WTC11 (cell line): ENCODE data around the gene INPP4B. TPM values are rescaled to one million over a fixed set of nuclear protein-coding genes. Genes with fewer than 3 reads are reported as not detected.

Experiments
- ATAC-seq: fragments of 200-7000 bp; cut with Tn5 transposase; 2 replicates; pipeline ENCODE4 v1.10.0; 2021; ENCODE audit warnings: mild to moderate bottlenecking, moderate library complexity
- CTCF ChIA-PET: fragments of 300-600 bp; sonication (Branson Sonifier 250); formaldehyde crosslinking; loops from one replicate; lab custom pipeline; 2021; ENCODE audit warnings: antibody characterized with exemption; lab: Charles Lee
- POLR2A ChIA-PET: fragments of 350-600 bp; sonication (Branson Sonifier 250); formaldehyde crosslinking; loops from one replicate; lab custom pipeline; 2021; ENCODE audit warnings: antibody characterized with exemption; lab: Charles Lee
- DNase-seq: peaks from one replicate; pipeline ENCODE4 v3.0.0; 2021; ENCODE audit warnings: low spot score
- H3K27ac Mint-ChIP-seq: 2 replicates; pipeline ENCODE4 v1.8.0; 2021; ENCODE audit warnings: mixed read lengths
- H3K27me3 Mint-ChIP-seq: 2 replicates; pipeline ENCODE4 v1.8.0; 2021; ENCODE audit warnings: low read depth, mild to moderate bottlenecking, moderate library complexity, mixed read lengths
- H3K36me3 Mint-ChIP-seq: 2 replicates; pipeline ENCODE4 v1.8.0; 2021; ENCODE audit warnings: mixed read lengths
- H3K4me1 Mint-ChIP-seq: 2 replicates; pipeline ENCODE4 v1.8.0; 2022; ENCODE audit warnings: mixed read lengths
- H3K4me3 Mint-ChIP-seq: 2 replicates; pipeline ENCODE4 v1.8.0; 2021; ENCODE audit warnings: mild to moderate bottlenecking, moderate library complexity, mixed read lengths
- H3K9me3 Mint-ChIP-seq: 2 replicates; pipeline ENCODE4 v1.8.0; 2021; ENCODE audit warnings: mixed read lengths
- CBFB ChIP-seq: sonication (generic); formaldehyde crosslinking; IDR thresholded peaks from 2 replicates; pipeline ENCODE4 v1.8.1; 2022; ENCODE audit warnings: mild to moderate bottlenecking, low read depth, missing genetic modification reagents
- CDX4 ChIP-seq: fragments of 250-450 bp; sonication (Bioruptor Pico); IDR thresholded peaks from 2 replicates; pipeline ENCODE4 v1.9.0; 2021; ENCODE audit warnings: moderate library complexity, mild to moderate bottlenecking, inconsistent platforms, borderline replicate concordance
- ESRRA ChIP-seq: sonication (generic); formaldehyde crosslinking; IDR thresholded peaks from 2 replicates; pipeline ENCODE4 v1.8.1; 2022; ENCODE audit warnings: mild to moderate bottlenecking, missing genetic modification reagents, borderline replicate concordance
- FOXJ3 ChIP-seq: sonication (generic); formaldehyde crosslinking; IDR thresholded peaks from 2 replicates; pipeline ENCODE4 v1.9.0; 2021; ENCODE audit warnings: missing genetic modification reagents, mild to moderate bottlenecking, borderline replicate concordance
- GABPB1 ChIP-seq: sonication (generic); formaldehyde crosslinking; IDR thresholded peaks from 2 replicates; pipeline ENCODE4 v1.8.1; 2023; ENCODE audit warnings: mild to moderate bottlenecking, missing genetic modification reagents
- HMGA2 ChIP-seq: fragments of 250-450 bp; sonication (Bioruptor Pico); IDR thresholded peaks from 2 replicates; pipeline ENCODE4 v1.4.0; 2021; ENCODE audit warnings: mild to moderate bottlenecking, moderate library complexity
- NFATC4 ChIP-seq: fragments of 250-450 bp; sonication (Bioruptor Pico); IDR thresholded peaks from 2 replicates; pipeline ENCODE4 v1.9.0; 2021; ENCODE audit warnings: mild to moderate bottlenecking
- NFYB ChIP-seq: sonication (generic); formaldehyde crosslinking; conservative IDR thresholded peaks from 2 replicates; pipeline ENCODE4 v1.8.0; 2022; ENCODE audit warnings: low read depth, missing genetic modification reagents
- OVOL2 ChIP-seq: fragments of 250-450 bp; sonication (Bioruptor Pico); IDR thresholded peaks from 2 replicates; pipeline ENCODE4 v1.9.0; 2021; ENCODE audit warnings: mild to moderate bottlenecking, borderline replicate concordance
- RELA ChIP-seq: sonication (generic); formaldehyde crosslinking; IDR thresholded peaks from 2 replicates; pipeline ENCODE4 v1.8.1; 2022; ENCODE audit warnings: missing genetic modification reagents, mild to moderate bottlenecking, borderline replicate concordance
- RORB ChIP-seq: fragments of 250-450 bp; sonication (Bioruptor Pico); IDR thresholded peaks from 2 replicates; pipeline ENCODE4 v1.9.0; 2021; ENCODE audit warnings: mild to moderate bottlenecking
- SMAD3 ChIP-seq: sonication (generic); formaldehyde crosslinking; IDR thresholded peaks from 2 replicates; pipeline ENCODE4 v1.8.0; 2022; ENCODE audit warnings: missing genetic modification reagents, mild to moderate bottlenecking, borderline replicate concordance
- SMAD4 ChIP-seq: sonication (generic); formaldehyde crosslinking; IDR thresholded peaks from 2 replicates; pipeline ENCODE4 v1.8.0; 2022; ENCODE audit warnings: mild to moderate bottlenecking, missing genetic modification reagents
- SP1 ChIP-seq: sonication (generic); formaldehyde crosslinking; conservative IDR thresholded peaks from 2 replicates; pipeline ENCODE4 v1.8.1; 2022; ENCODE audit warnings: missing genetic modification reagents
- TP53 ChIP-seq: sonication (generic); formaldehyde crosslinking; IDR thresholded peaks from 2 replicates; pipeline ENCODE4 v1.8.1; 2023; ENCODE audit warnings: mild to moderate bottlenecking, missing genetic modification reagents
- ZNF121 ChIP-seq: sonication (generic); formaldehyde crosslinking; IDR thresholded peaks from 2 replicates; pipeline ENCODE4 v1.8.0; 2023; ENCODE audit warnings: missing genetic modification reagents
- ZNF317 ChIP-seq: sonication (generic); formaldehyde crosslinking; IDR thresholded peaks from 2 replicates; pipeline ENCODE4 v1.8.1; 2023; ENCODE audit warnings: low read depth, mild to moderate bottlenecking, moderate library complexity, missing genetic modification reagents, borderline replicate concordance
- ZNF396 ChIP-seq: fragments of 250-450 bp; sonication (Bioruptor Pico); IDR thresholded peaks from 2 replicates; pipeline ENCODE4 v1.8.0; 2021; ENCODE audit warnings: mild to moderate bottlenecking, moderate library complexity, borderline replicate concordance
- total RNA-seq: library from RNA; stranded (reverse); gene quantifications from 3 replicates; pipeline ENCODE4 v1.2.3, GENCODE V29; 2021
- TF ChIP-seq, protein P1 (sequence below): sonication (generic); formaldehyde crosslinking; IDR thresholded peaks from 2 replicates; pipeline ENCODE4 v1.8.1; 2023; ENCODE audit warnings: mild to moderate bottlenecking, missing genetic modification reagents
- TF ChIP-seq, protein P2 (sequence below): sonication (generic); formaldehyde crosslinking; IDR thresholded peaks from 2 replicates; pipeline ENCODE4 v1.8.1; 2023; ENCODE audit warnings: mild to moderate bottlenecking, missing genetic modification reagents
- TF ChIP-seq, protein P3 (sequence below): sonication (generic); formaldehyde crosslinking; IDR thresholded peaks from 2 replicates; pipeline ENCODE4 v1.8.0; 2022; ENCODE audit warnings: missing genetic modification reagents
- TF ChIP-seq, protein P4 (sequence below): sonication (generic); formaldehyde crosslinking; IDR thresholded peaks from 2 replicates; pipeline ENCODE4 v1.8.1; 2022; ENCODE audit warnings: low read depth, mild to moderate bottlenecking, moderate library complexity, missing genetic modification reagents, borderline replicate concordance
- TF ChIP-seq, protein P5 (sequence below): sonication (generic); formaldehyde crosslinking; IDR thresholded peaks from 2 replicates; pipeline ENCODE4 v1.8.0; 2022; ENCODE audit warnings: mild to moderate bottlenecking, missing genetic modification reagents
- TF ChIP-seq, protein P6 (sequence below): sonication (generic); formaldehyde crosslinking; IDR thresholded peaks from 2 replicates; pipeline ENCODE4 v1.8.1; 2022; ENCODE audit warnings: mild to moderate bottlenecking, moderate library complexity, missing genetic modification reagents

Gene INPP4B
- total RNA-seq, 1 experiment from 2014 or later = 0.92 TPM

DNA sequence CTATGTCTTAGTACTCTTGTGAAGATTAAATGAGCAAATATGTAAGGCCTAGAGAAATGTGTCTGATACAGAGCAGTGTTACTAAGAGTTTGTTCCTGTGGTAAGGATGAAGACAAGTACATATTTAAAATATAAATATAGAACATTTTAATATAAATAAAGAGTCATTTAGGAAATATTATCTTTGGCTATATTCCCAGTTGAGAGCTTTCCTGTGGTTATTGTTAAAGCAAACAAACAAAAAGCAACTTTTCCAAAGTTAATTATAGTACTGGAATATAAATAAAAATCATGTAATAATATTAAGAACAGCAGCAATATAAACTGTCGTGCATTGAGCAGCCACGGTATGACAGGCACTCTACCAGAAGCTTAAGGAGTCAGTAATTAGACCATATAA is 472.5 kb downstream of the INPP4B start:
- Mint-ChIP-seq H3K27me3 (no peaks in the 10 kb centered on the region), H3K4me3 (no peak overlapping the region), H3K36me3 (no peaks in the 10 kb centered on the region; the same call in 1 of the 2 replicates), H3K27ac (no peak overlapping the region), H3K9me3 (peaks cover 7% of the 10 kb centered on the region), H3K4me1 (peaks cover 9% of the 10 kb centered on the region)
- ChIA-PET CTCF (no interaction called here), POLR2A (no interaction called here)
- ATAC-seq (no peak), DNase-seq (no peak)
- TF ChIP-seq SMAD4 (CRISPR knock-in tag) (no peak), ZNF317 (no peak), ZNF121 (CRISPR knock-in tag) (no peak), HMGA2 (CRISPR knock-in tag) (no peak), ESRRA (no peak), CDX4 (no peak), CBFB (CRISPR knock-in tag) (no peak), OVOL2 (CRISPR knock-in tag) (no peak), RELA (CRISPR knock-in tag) (no peak), SMAD3 (CRISPR knock-in tag) (no peak), NFYB (CRISPR knock-in tag) (no peak)
- TF ChIP-seq, protein P1, sequence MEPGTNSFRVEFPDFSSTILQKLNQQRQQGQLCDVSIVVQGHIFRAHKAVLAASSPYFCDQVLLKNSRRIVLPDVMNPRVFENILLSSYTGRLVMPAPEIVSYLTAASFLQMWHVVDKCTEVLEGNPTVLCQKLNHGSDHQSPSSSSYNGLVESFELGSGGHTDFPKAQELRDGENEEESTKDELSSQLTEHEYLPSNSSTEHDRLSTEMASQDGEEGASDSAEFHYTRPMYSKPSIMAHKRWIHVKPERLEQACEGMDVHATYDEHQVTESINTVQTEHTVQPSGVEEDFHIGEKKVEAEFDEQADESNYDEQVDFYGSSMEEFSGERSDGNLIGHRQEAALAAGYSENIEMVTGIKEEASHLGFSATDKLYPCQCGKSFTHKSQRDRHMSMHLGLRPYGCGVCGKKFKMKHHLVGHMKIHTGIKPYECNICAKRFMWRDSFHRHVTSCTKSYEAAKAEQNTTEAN (CRISPR knock-in tag) = no peak
- TF ChIP-seq, protein P2, sequence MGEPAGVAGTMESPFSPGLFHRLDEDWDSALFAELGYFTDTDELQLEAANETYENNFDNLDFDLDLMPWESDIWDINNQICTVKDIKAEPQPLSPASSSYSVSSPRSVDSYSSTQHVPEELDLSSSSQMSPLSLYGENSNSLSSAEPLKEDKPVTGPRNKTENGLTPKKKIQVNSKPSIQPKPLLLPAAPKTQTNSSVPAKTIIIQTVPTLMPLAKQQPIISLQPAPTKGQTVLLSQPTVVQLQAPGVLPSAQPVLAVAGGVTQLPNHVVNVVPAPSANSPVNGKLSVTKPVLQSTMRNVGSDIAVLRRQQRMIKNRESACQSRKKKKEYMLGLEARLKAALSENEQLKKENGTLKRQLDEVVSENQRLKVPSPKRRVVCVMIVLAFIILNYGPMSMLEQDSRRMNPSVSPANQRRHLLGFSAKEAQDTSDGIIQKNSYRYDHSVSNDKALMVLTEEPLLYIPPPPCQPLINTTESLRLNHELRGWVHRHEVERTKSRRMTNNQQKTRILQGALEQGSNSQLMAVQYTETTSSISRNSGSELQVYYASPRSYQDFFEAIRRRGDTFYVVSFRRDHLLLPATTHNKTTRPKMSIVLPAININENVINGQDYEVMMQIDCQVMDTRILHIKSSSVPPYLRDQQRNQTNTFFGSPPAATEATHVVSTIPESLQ = no peak

DNA sequence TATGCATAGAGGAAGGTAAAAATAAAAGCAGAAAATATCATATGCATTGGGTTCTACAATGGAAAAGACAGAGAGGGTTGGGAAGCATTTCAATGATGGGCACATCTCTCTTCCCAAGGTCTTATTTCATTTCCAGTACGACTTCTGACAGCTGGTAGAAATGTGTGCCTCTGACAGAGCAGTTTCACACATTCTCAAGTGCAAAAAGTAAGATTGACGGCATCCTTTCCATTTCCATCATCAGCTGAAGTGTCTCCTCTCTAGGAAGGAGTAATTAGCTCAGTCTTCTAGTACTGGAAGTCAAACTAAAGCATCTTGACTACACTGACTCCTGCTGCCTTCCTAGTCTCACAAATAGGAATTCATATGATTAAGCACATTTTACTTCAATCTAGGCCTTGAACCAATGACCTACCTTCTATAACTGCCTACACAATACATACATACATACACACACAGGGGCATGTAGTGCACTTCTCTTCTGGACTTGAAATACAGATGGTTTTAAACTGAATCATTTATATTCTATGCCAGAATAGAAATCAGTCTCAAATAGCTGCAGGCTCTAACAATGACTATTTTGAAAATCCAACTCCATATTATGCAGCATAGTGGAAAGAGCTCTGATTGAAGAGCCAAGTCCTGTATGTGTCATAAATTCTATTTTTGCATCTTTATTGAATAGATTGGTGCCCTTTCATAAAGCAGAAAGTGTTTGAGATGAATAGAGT is 473.4 kb downstream of the INPP4B start:
- peaks cover 7% of the 10 kb centered on the region for H3K9me3 Mint-ChIP-seq
- TF ChIP-seq FOXJ3 (CRISPR knock-in tag) (no peak), GABPB1 (CRISPR knock-in tag) (no peak), ZNF396 (CRISPR knock-in tag) (no peak), SP1 (CRISPR knock-in tag) (no peak), HMGA2 (CRISPR knock-in tag) (no peak), NFATC4 (no peak), RORB (CRISPR knock-in tag) (no peak), TP53 (CRISPR knock-in tag) (no peak), ZNF317 (no peak)
- TF ChIP-seq, protein P3, sequence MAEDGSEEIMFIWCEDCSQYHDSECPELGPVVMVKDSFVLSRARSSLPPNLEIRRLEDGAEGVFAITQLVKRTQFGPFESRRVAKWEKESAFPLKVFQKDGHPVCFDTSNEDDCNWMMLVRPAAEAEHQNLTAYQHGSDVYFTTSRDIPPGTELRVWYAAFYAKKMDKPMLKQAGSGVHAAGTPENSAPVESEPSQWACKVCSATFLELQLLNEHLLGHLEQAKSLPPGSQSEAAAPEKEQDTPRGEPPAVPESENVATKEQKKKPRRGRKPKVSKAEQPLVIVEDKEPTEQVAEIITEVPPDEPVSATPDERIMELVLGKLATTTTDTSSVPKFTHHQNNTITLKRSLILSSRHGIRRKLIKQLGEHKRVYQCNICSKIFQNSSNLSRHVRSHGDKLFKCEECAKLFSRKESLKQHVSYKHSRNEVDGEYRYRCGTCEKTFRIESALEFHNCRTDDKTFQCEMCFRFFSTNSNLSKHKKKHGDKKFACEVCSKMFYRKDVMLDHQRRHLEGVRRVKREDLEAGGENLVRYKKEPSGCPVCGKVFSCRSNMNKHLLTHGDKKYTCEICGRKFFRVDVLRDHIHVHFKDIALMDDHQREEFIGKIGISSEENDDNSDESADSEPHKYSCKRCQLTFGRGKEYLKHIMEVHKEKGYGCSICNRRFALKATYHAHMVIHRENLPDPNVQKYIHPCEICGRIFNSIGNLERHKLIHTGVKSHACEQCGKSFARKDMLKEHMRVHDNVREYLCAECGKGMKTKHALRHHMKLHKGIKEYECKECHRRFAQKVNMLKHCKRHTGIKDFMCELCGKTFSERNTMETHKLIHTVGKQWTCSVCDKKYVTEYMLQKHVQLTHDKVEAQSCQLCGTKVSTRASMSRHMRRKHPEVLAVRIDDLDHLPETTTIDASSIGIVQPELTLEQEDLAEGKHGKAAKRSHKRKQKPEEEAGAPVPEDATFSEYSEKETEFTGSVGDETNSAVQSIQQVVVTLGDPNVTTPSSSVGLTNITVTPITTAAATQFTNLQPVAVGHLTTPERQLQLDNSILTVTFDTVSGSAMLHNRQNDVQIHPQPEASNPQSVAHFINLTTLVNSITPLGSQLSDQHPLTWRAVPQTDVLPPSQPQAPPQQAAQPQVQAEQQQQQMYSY (CRISPR knock-in tag) = no peak
- TF ChIP-seq, protein P4, sequence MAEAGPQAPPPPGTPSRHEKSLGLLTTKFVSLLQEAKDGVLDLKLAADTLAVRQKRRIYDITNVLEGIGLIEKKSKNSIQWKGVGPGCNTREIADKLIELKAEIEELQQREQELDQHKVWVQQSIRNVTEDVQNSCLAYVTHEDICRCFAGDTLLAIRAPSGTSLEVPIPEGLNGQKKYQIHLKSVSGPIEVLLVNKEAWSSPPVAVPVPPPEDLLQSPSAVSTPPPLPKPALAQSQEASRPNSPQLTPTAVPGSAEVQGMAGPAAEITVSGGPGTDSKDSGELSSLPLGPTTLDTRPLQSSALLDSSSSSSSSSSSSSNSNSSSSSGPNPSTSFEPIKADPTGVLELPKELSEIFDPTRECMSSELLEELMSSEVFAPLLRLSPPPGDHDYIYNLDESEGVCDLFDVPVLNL = no peak
- TF ChIP-seq, protein P5, sequence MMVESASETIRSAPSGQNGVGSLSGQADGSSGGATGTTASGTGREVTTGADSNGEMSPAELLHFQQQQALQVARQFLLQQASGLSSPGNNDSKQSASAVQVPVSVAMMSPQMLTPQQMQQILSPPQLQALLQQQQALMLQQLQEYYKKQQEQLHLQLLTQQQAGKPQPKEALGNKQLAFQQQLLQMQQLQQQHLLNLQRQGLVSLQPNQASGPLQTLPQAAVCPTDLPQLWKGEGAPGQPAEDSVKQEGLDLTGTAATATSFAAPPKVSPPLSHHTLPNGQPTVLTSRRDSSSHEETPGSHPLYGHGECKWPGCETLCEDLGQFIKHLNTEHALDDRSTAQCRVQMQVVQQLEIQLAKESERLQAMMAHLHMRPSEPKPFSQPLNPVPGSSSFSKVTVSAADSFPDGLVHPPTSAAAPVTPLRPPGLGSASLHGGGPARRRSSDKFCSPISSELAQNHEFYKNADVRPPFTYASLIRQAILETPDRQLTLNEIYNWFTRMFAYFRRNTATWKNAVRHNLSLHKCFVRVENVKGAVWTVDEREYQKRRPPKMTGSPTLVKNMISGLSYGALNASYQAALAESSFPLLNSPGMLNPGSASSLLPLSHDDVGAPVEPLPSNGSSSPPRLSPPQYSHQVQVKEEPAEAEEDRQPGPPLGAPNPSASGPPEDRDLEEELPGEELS = no peak
- TF ChIP-seq, protein P6, sequence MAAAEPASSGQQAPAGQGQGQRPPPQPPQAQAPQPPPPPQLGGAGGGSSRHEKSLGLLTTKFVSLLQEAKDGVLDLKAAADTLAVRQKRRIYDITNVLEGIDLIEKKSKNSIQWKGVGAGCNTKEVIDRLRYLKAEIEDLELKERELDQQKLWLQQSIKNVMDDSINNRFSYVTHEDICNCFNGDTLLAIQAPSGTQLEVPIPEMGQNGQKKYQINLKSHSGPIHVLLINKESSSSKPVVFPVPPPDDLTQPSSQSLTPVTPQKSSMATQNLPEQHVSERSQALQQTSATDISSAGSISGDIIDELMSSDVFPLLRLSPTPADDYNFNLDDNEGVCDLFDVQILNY (CRISPR knock-in tag) = no peak

More for the DNA sequence above, 473.4 kb downstream of the INPP4B start:
- no peaks in the 10 kb centered on the region for H3K27me3 Mint-ChIP-seq
- POLR2A ChIA-PET = no interaction called here
- DNase-seq = no peak
- H3K4me1 Mint-ChIP-seq = peaks cover 10% of the 10 kb centered on the region
- ATAC-seq = no peak
- H3K4me3 Mint-ChIP-seq = no peak overlapping the region
- no peaks in the 10 kb centered on the region; the same call in 1 of the 2 replicates for H3K36me3 Mint-ChIP-seq
- CTCF ChIA-PET = interaction anchor here (0.5 kb wide), 1 partner anchor 17 kb away, joined by 3 read pairs; no protein-coding TSS in a partner anchor
- H3K27ac Mint-ChIP-seq = no peak overlapping the region
